Measurements from ENCODE around the gene GRIA3.

DNA sequence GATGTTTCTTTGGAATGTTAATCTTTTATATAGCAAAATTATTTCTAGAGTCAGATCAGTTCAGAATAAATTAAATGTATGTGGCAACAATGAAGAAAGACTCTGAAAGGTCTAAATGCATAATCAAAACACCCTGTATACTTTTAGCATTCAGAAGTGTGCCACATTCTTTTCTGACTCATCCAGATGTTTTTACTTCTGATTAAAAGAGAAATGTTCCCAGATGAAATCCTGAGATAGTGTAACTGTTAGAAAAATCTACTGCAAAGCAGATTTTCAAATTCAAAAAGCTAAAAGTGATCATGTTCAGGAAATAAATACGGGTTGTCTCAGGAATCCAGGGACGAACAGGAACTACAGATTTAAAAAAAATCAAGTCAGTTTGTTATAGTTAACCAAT, 241.4 kb downstream of the GRIA3 start:
- no peak for TF ChIP-seq GATA2 (IDR thresholded peaks at IDR 0.05; ENCODE audit: low read depth, low read length)
- TF ChIP-seq GATA3 (IDR thresholded peaks at IDR 0.05; ENCODE audit: low read depth, low read length): no peak

Measured in SH-SY5Y (cell line).